Muscle layer of duodenum (tissue), 2 donors: ENCODE data around the gene DDN.

ENCODE experiments used
- H3K27ac ChIP-seq: one replicate; pipeline ENCODE4 v1.7.0; 2013; ENCODE audit warnings: mild to moderate bottlenecking, low read length
- H3K27me3 ChIP-seq: one replicate; pipeline ENCODE4 v1.7.0; 2013; ENCODE audit warnings: low read depth, mild to moderate bottlenecking, control low read depth, low read length
- H3K36me3 ChIP-seq, 2 donors: one replicate each; pipeline ENCODE4 v1.7.0; 2013; ENCODE audit warnings: low read length in 2 of 2, control low read depth in 1 of 2, mild to moderate bottlenecking in 1 of 2; ENCODE audit not compliant: insufficient read depth in 2 of 2, control insufficient read depth in 1 of 2
- H3K4me1 ChIP-seq, 2 donors: one replicate each; pipeline ENCODE4 v1.7.0; 2013; ENCODE audit warnings: low read length in 2 of 2, mild to moderate bottlenecking in 2 of 2, control low read depth in 1 of 2, moderate library complexity in 1 of 2; ENCODE audit not compliant: insufficient read depth in 2 of 2, control insufficient read depth in 1 of 2
- H3K4me3 ChIP-seq, 2 donors: one replicate each; pipeline ENCODE4 v1.7.0; 2013; ENCODE audit warnings: low read length in 2 of 2, low read depth in 1 of 2, mild to moderate bottlenecking in 1 of 2
- H3K9me3 ChIP-seq, 2 donors: one replicate each; pipeline ENCODE4 v1.7.0; 2013; ENCODE audit warnings: low read length in 2 of 2, control low read depth in 1 of 2, mild to moderate bottlenecking in 1 of 2; ENCODE audit not compliant: control insufficient read depth in 1 of 2
- donor health status: healthy.

The DDN gene

DNA sequence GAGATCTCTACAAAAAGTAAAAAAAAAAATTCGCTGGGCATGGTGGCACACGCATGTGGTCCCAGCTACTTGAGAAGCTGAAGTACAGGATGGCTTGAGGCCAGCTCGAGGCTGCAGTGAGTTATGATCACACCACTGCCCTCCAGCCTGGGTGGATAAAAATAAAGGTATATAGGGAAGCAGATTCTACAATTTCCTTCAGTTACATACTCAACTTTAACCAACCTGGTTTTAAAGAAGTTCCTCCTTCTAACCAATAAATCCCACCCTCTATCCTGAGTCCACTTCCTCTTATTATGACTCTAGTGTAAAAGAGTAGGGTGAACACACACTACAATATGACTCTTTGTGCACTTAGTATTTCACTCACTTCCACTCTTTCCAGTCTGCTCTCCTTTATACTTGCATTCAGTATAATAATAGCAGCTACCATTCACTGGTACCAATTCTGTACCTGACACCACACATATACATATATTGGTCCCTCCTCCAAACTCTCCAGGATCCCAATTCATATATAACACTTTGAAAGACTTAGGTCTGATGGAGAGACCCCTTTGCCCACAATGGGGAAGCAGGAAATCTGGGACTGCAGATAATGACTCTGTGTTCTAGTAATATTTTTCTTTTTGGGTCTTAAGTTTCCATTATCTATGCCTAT lies 44.2 kb downstream of the DDN start:
- H3K4me3 ChIP-seq, result no peak overlapping the region

DNA sequence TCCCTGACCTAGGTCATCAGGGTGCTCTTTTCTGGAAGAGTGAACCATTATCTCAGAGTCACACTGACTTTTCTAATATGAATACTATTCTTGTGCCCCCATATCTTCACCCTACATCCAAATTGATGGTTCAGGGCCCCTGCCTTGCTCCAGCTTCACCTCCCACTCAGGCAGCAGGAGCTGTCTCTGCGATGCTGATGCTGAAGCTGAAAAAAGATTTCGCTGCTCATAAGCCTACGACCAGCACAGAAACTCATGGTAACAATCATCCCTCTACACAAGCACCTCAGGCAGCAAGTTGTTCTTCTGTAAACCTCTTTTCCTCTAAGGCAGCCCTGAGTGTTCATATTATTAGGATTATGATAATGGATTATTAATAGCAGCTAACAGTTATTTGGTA lies 45.1 kb downstream of the DDN start:
- peaks cover 9% of the 10 kb centered on the region in 2 donors for H3K4me1 ChIP-seq
- H3K9me3 ChIP-seq, result no peaks in the 10 kb centered on the region
- H3K36me3 ChIP-seq, result peaks cover 0 to 8% of the 10 kb centered on the region in 2 donors
- no peak overlapping the region for H3K4me3 ChIP-seq
- H3K27ac ChIP-seq, result no peak overlapping the region
- no peaks in the 10 kb centered on the region for H3K27me3 ChIP-seq

More for the DNA sequence above, 44.2 kb downstream of the DDN start:
- H3K4me1 ChIP-seq, result peaks cover 9% of the 10 kb centered on the region in 2 donors
- no peaks in the 10 kb centered on the region for H3K9me3 ChIP-seq
- H3K27me3 ChIP-seq, result no peaks in the 10 kb centered on the region
- H3K27ac ChIP-seq, result no peak overlapping the region
- H3K36me3 ChIP-seq, result peaks cover 0 to 8% of the 10 kb centered on the region in 2 donors

DNA sequence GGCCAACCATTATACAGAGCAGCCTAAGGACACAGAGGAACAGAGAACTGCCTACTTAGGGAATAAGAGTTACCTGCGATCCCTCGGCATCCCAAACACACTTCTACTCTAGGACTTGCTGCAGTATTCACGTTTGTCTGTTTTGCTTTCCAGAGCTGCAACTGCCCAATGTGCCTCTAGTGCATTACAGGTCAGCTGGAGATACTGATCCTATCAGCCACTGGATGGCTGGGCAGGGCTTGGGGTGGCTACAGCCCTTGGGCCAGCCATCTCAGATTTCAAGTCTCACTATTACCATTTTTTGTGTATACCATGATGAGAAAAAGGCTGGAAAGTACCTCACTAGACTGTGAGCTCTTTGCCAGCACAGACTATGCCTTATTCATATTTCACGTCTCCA lies 46.5 kb downstream of the DDN start:
- Histone ChIP-seq H3K4me3 (no peak overlapping the region), H3K27me3 (no peaks in the 10 kb centered on the region), H3K27ac (no peak overlapping the region), H3K36me3 (peaks cover 0 to 8% of the 10 kb centered on the region in 2 donors), H3K9me3 (no peaks in the 10 kb centered on the region), H3K4me1 (peaks cover 9% of the 10 kb centered on the region in 2 donors)

DNA sequence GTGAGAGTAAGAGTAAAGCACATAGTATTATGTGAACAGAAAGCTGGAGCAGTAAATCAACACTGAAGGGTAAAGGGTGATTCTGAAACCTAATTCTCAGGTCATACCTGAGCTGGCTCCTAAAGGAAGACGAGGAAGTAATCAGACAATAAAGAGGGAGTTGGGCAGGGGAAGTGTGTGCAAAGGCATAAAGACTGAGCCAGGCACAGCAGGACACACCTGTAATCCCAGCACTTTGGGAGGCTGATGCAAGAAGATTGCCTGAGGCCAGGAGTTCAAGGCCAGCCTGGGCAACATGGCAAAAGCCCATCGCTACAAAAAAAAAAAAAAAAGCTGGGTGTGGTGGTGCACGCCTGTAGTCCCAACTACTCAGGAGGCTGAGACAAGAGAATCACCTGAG lies 51.4 kb downstream of the DDN start:
- H3K27ac ChIP-seq, result no peak overlapping the region
- peaks cover 0 to 5% of the 10 kb centered on the region in 2 donors for H3K36me3 ChIP-seq
- H3K4me1 ChIP-seq, result peaks cover 0 to 9% of the 10 kb centered on the region in 2 donors
- no peaks in the 10 kb centered on the region for H3K27me3 ChIP-seq
- no peaks in the 10 kb centered on the region for H3K9me3 ChIP-seq
- H3K4me3 ChIP-seq, result no peak overlapping the region

DNA sequence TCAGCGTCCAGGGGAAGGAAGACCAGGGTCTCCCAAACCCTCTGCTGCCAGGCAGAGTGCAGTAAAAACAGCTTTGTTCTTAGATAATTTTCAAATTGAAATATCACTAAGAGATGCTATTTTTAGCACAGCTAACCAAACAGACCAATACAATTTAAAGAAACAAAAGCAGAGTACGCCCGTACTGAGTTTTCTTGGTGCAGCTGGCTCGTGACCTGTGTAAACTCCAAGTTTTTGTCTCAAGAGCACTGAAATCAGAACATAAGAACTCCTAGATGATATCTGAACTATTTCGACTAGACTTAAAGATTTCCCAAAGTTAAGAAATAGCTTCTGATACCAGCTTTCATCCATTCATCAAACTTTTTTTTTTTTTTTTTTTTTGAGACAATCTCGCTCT lies 52.2 kb downstream of the DDN start:
- Histone ChIP-seq H3K27me3 (no peaks in the 10 kb centered on the region), H3K36me3 (no peaks in the 10 kb centered on the region), H3K4me3 (no peak overlapping the region), H3K4me1 (peaks cover 0 to 9% of the 10 kb centered on the region in 2 donors), H3K27ac (no peak overlapping the region), H3K9me3 (no peaks in the 10 kb centered on the region)

DNA sequence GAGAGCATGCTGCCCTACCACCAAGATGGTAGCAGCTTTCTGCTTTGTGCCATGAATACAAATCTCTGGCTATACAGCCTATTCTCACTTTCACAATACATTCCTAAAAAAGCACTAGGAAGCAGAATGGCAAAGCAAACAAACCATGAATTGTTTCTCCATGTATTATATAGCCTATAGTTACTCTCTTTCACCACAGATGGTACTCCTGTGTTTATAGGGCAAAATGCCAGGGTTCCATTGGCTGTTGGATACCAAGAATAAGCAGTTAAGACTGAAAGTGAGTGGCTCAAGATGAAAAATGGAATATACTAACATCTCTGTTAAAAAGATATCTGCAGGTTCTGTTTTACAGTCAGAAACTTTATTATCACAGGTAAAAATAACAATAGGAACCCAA lies 53.0 kb downstream of the DDN start:
- H3K36me3 ChIP-seq, result no peaks in the 10 kb centered on the region
- no peaks in the 10 kb centered on the region for H3K27me3 ChIP-seq
- H3K4me1 ChIP-seq, result peaks cover 0 to 9% of the 10 kb centered on the region in 2 donors
- H3K27ac ChIP-seq, result no peak overlapping the region
- no peaks in the 10 kb centered on the region for H3K9me3 ChIP-seq
- no peak overlapping the region for H3K4me3 ChIP-seq
